ENCODE measurements around the gene POU2F1.

DNA sequence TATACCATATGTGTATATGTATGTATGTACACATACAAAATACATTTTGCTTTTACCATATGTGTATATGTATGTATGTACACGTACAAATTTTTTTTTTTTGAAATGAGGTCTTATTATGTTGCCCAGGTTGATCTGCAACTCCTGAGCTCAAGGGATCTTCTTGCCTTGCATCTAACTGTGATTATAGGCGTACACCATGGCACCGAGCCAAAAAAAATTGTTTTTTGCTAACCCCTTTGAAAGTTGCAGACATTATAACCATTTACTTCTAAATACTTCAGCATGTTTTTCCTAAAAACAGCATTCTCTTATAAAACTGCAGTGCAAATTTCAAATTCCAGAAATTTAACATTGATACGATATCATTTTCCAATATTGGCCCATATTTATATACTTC is 147.0 kb downstream of the POU2F1 start:
- TF ChIP-seq POLR2A (IDR thresholded peaks at IDR 0.05) (no peak), EP300 (IDR thresholded peaks at IDR 0.05) (no peak)
- TF ChIP-seq, protein P1, sequence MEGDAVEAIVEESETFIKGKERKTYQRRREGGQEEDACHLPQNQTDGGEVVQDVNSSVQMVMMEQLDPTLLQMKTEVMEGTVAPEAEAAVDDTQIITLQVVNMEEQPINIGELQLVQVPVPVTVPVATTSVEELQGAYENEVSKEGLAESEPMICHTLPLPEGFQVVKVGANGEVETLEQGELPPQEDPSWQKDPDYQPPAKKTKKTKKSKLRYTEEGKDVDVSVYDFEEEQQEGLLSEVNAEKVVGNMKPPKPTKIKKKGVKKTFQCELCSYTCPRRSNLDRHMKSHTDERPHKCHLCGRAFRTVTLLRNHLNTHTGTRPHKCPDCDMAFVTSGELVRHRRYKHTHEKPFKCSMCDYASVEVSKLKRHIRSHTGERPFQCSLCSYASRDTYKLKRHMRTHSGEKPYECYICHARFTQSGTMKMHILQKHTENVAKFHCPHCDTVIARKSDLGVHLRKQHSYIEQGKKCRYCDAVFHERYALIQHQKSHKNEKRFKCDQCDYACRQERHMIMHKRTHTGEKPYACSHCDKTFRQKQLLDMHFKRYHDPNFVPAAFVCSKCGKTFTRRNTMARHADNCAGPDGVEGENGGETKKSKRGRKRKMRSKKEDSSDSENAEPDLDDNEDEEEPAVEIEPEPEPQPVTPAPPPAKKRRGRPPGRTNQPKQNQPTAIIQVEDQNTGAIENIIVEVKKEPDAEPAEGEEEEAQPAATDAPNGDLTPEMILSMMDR (IDR thresholded peaks at IDR 0.05), result no peak

Measured in ovary (tissue), 3 donors.